ENCODE data around the gene AHRR. TPM values are rescaled to one million over a fixed set of nuclear protein-coding genes. Genes with fewer than 3 reads are reported as not detected.

The AHRR gene
- total and polyA plus RNA-seq, 4 donors, result 2.8 to 5.5 (median 3.8) TPM

DNA sequence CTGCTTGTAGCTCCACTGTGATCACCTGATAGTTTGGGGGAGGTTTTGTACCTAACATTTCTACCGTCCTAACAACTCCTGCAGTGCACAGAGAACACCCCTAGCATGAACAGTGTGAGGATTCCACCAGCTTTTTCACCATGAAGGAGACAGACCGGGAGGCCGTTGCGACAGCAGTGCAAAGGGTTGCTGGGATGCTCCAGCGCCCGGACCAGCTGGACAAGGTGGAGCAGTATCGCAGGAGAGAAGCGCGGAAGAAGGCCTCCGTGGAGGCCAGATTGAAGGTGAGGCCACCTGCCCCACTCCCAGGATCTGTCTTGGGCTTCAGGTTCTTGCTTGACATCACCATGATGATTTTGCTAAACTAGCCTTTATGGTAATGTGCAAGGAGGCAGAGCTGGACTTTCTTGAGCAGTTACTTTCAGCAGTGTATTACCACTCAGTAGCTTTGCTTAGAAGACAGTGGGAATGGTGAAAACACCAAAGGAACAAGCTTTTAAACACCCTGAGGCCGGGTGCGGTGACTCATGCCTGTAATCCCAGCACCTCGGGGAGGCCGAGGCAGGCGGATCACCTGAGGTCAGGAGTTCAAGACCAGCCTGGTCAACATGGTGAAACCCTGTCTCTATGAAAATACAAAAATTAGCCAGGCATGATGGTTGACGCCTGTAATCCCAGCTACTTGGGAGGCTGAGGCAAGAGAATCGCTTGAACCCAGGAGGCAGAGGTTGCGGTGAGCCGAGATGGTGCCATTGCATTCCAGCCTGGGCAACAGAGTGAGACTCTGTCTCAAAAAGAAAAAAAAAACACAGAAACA is 124.8 kb downstream of the AHRR start:
- 94% methylated on average over 16 of the region's 19 CpGs for WGBS (ENCODE audit: insufficient coverage)
- Histone ChIP-seq H3K4me3 (ENCODE audit: low read depth, low read length) (no peak overlapping the region), H3K9me3 (ENCODE audit: control insufficient read depth, insufficient read depth, low read length) (no peaks in the 10 kb centered on the region), H3K4me1 (ENCODE audit: control insufficient read depth, insufficient read depth, low read length) (peaks cover 36% of the 10 kb centered on the region), H3K36me3 (ENCODE audit: control insufficient read depth, insufficient read depth, low read length) (peaks cover 46% of the 10 kb centered on the region), H3K27me3 (ENCODE audit: control insufficient read depth, insufficient read depth, low read length) (no peaks in the 10 kb centered on the region), H3K27ac (ENCODE audit: low read depth, low read length) (no peak overlapping the region)
- no peak for DNase-seq (ENCODE audit: low read depth in 4 of 6, low spot score in 6 of 6)

DNA sequence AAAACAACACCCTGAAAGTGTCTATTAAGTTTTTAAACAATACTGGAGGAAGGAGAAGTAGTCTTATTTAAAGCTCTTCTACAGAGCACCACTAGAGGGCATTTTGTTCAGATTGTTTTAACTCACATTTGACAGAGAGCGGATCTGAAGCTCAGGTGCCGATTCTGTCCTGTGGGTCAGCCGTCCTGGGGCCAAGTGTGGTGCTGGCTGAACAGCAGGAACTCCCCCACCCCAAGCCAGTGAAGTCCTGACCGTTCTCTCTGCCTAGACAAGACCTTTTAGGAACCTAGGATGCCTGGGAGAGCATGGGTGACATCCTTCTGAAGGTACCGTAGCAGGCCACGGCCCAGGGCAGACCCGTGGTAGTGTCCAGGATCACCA is 125.4 kb downstream of the AHRR start:
- H3K36me3 ChIP-seq (ENCODE audit: control insufficient read depth, insufficient read depth, low read length), result peaks cover 46% of the 10 kb centered on the region
- DNase-seq (ENCODE audit: low read depth in 4 of 6, low spot score in 6 of 6), result peak in 3 of 6 donors; percentile 19 to 77 (median 51)
- H3K27ac ChIP-seq (ENCODE audit: low read depth, low read length), result no peak overlapping the region

DNA sequence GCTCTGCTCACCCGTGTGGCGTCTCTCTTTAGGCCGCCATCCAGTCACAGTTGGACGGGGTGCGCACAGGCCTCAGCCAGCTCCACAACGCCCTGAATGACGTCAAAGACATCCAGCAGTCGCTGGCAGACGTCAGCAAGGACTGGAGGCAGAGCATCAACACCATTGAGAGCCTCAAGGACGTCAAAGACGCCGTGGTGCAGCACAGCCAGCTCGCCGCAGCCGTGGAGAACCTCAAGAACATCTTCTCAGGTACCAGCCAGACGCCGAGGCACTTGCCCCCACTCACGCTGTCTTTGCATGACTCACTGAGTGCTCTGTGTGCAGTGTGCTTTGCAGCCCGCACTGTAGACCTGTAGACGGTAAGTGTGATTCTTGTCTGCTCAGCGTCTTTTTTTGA is 126.0 kb downstream of the AHRR start:
- Histone ChIP-seq H3K27ac (ENCODE audit: low read depth, low read length) (no peak overlapping the region), H3K4me3 (ENCODE audit: low read depth, low read length) (no peak overlapping the region), H3K27me3 (ENCODE audit: control insufficient read depth, insufficient read depth, low read length) (no peaks in the 10 kb centered on the region), H3K36me3 (ENCODE audit: control insufficient read depth, insufficient read depth, low read length) (peaks cover 46% of the 10 kb centered on the region), H3K4me1 (ENCODE audit: control insufficient read depth, insufficient read depth, low read length) (peaks cover 25% of the 10 kb centered on the region), H3K9me3 (ENCODE audit: control insufficient read depth, insufficient read depth, low read length) (peaks cover 7% of the 10 kb centered on the region)
- 97% methylated on average over 21 of the region's 21 CpGs for WGBS (ENCODE audit: insufficient coverage)
- DNase-seq (ENCODE audit: low read depth in 4 of 6, low spot score in 6 of 6), result no peak

More for the DNA sequence above, 125.4 kb downstream of the AHRR start:
- no peaks in the 10 kb centered on the region for H3K27me3 ChIP-seq (ENCODE audit: control insufficient read depth, insufficient read depth, low read length)
- 58% methylated on average over 7 of the region's 7 CpGs for WGBS (ENCODE audit: insufficient coverage)
- H3K9me3 ChIP-seq (ENCODE audit: control insufficient read depth, insufficient read depth, low read length), result peaks cover 3% of the 10 kb centered on the region
- no peak overlapping the region for H3K4me3 ChIP-seq (ENCODE audit: low read depth, low read length)
- peaks cover 31% of the 10 kb centered on the region for H3K4me1 ChIP-seq (ENCODE audit: control insufficient read depth, insufficient read depth, low read length)

DNA sequence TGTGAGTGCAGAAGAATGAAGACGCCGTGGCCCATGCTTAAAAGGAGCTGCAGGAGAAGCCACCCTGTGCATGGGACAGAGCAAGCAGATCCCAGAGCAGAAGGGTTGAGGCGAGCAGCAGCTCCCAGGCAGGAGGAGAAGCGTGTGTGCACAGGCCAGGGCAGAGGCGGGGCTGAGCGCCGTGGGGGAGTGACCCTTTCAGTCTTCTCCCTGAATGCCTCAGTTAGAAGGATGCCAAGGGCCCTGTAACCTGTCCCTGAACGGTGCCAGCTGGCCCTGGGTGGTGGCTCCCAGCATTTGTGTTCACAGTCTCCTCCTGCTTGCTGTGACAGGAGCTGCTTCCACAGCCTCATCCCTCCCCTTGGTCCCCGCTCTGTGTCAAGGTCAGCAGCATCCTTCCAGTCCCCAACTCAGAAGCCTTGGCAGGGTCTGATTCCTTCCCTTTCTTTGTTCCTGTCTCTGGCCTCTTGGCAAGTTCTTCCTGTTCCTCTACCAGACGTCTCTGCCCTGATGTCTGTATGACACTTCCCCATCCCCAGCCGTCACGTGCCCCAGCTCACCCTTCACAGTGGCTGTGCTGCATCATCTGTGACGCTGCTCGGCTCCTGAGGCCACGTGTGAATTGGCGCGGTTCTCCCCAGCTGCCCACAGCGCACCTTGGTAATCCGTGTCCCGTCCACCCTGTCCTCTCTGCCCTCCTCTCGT is 126.7 kb downstream of the AHRR start:
- 95% methylated on average over 21 of the region's 21 CpGs for WGBS (ENCODE audit: insufficient coverage)
- peaks cover 7% of the 10 kb centered on the region for H3K9me3 ChIP-seq (ENCODE audit: control insufficient read depth, insufficient read depth, low read length)
- H3K36me3 ChIP-seq (ENCODE audit: control insufficient read depth, insufficient read depth, low read length), result peaks cover 53% of the 10 kb centered on the region
- DNase-seq (ENCODE audit: low read depth in 4 of 6, low spot score in 6 of 6), result no peak
- H3K4me1 ChIP-seq (ENCODE audit: control insufficient read depth, insufficient read depth, low read length), result peaks cover 23% of the 10 kb centered on the region
- H3K4me3 ChIP-seq (ENCODE audit: low read depth, low read length), result no peak overlapping the region
- H3K27ac ChIP-seq (ENCODE audit: low read depth, low read length), result no peak overlapping the region
- H3K27me3 ChIP-seq (ENCODE audit: control insufficient read depth, insufficient read depth, low read length), result no peaks in the 10 kb centered on the region

DNA sequence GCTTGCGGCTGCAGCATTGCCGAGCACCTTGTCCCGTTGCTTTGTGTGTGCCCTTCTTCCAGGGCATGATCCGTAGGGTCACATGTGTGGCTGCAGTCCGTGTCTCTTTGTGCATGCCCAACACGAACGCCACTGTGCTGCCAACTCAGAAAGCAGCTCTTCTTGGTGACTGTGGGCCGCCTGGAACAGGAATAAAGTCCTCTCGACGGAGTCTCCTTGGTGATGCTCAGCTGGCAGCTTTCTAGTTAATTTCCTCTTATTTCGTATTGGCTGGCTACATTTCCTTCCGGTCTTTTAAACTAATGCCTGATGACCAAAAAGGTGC is 127.2 kb downstream of the AHRR start:
- WGBS (ENCODE audit: insufficient coverage), result 90% methylated on average over 12 of the region's 12 CpGs
- no peak overlapping the region for H3K27ac ChIP-seq (ENCODE audit: low read depth, low read length)

DNA sequence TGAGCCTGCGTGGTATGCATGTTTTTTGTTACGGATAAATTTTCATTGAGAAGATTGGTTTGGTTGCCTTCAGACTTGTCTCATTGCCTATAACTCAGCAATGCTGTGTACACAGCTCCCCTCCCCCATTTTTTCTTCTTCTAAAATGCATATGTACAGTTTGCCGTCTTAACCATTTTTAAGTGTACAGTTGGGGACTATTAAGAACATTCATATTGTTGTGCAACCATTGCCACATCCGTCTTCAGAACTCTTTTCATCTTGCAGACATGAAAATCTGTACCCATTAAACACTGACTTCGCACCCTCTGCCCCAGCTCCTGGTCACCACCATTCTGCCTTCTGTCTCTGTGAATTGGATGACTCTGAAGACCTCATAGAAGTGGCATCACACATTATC is 127.6 kb downstream of the AHRR start:
- Histone ChIP-seq H3K9me3 (ENCODE audit: control insufficient read depth, insufficient read depth, low read length) (peaks cover 7% of the 10 kb centered on the region), H3K4me1 (ENCODE audit: control insufficient read depth, insufficient read depth, low read length) (peaks cover 14% of the 10 kb centered on the region), H3K27me3 (ENCODE audit: control insufficient read depth, insufficient read depth, low read length) (no peaks in the 10 kb centered on the region), H3K36me3 (ENCODE audit: control insufficient read depth, insufficient read depth, low read length) (peaks cover 57% of the 10 kb centered on the region), H3K4me3 (ENCODE audit: low read depth, low read length) (no peak overlapping the region), H3K27ac (ENCODE audit: low read depth, low read length) (no peak overlapping the region)
- WGBS (ENCODE audit: insufficient coverage), result 83% methylated on average over 2 of the region's 5 CpGs
- DNase-seq (ENCODE audit: low read depth in 4 of 6, low spot score in 6 of 6), result no peak

More for the DNA sequence above, 127.2 kb downstream of the AHRR start:
- no peak for DNase-seq (ENCODE audit: low read depth in 4 of 6, low spot score in 6 of 6)
- H3K27me3 ChIP-seq (ENCODE audit: control insufficient read depth, insufficient read depth, low read length), result no peaks in the 10 kb centered on the region
- H3K9me3 ChIP-seq (ENCODE audit: control insufficient read depth, insufficient read depth, low read length), result peaks cover 7% of the 10 kb centered on the region
- peaks cover 18% of the 10 kb centered on the region for H3K4me1 ChIP-seq (ENCODE audit: control insufficient read depth, insufficient read depth, low read length)
- peaks cover 55% of the 10 kb centered on the region for H3K36me3 ChIP-seq (ENCODE audit: control insufficient read depth, insufficient read depth, low read length)
- H3K4me3 ChIP-seq (ENCODE audit: low read depth, low read length), result no peak overlapping the region

DNA sequence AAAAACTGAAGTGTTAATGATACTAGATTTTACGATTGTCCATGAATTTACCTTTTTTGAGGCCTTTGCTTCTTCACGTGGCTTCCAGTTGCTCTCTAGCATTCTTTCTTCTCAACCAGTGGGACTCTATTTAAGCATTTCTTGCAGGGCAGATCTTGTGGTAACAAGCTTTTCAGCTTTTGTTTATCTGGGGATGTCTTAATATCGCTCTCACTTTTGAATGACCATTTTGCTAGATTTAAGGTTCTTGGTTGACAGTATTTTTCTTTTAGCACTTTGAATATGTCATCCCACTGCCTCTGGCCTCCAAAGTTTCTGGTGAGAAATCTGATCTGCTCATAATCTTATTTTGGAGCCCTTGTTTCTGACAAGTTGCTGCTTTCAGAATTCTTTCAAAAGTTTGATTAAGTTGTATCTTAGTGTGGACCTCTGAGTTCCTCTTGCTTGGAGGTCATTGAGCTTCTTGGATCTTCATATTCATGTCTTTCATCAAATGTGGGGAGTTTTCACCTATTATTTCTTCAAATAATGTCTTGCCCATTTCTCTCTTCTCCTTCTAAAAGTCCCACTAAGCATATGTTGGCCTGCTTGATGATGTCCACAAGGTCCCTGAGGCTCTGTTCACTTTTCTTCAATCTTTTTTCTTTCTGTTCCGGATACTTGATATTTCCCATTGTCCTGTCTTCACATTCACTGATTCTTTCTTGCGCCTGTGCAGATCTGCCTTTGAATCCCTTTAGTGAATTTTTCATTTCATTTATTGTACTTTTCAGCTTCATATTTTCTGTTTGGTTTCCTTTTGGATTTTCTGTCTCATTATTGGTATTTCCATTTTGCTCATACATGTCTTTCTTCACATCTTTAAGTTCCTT is 130.3 kb downstream of the AHRR start:
- H3K36me3 ChIP-seq (ENCODE audit: control insufficient read depth, insufficient read depth, low read length), result peaks cover 60% of the 10 kb centered on the region
- no peaks in the 10 kb centered on the region for H3K27me3 ChIP-seq (ENCODE audit: control insufficient read depth, insufficient read depth, low read length)
- H3K4me3 ChIP-seq (ENCODE audit: low read depth, low read length), result no peak overlapping the region
- peaks cover 7% of the 10 kb centered on the region for H3K9me3 ChIP-seq (ENCODE audit: control insufficient read depth, insufficient read depth, low read length)
- H3K4me1 ChIP-seq (ENCODE audit: control insufficient read depth, insufficient read depth, low read length), result peaks cover 8% of the 10 kb centered on the region
- WGBS (ENCODE audit: insufficient coverage), result 50% methylated on average over 2 of the region's 5 CpGs
- no peak overlapping the region for H3K27ac ChIP-seq (ENCODE audit: low read depth, low read length)
- DNase-seq (ENCODE audit: low read depth in 4 of 6, low spot score in 6 of 6), result no peak

DNA sequence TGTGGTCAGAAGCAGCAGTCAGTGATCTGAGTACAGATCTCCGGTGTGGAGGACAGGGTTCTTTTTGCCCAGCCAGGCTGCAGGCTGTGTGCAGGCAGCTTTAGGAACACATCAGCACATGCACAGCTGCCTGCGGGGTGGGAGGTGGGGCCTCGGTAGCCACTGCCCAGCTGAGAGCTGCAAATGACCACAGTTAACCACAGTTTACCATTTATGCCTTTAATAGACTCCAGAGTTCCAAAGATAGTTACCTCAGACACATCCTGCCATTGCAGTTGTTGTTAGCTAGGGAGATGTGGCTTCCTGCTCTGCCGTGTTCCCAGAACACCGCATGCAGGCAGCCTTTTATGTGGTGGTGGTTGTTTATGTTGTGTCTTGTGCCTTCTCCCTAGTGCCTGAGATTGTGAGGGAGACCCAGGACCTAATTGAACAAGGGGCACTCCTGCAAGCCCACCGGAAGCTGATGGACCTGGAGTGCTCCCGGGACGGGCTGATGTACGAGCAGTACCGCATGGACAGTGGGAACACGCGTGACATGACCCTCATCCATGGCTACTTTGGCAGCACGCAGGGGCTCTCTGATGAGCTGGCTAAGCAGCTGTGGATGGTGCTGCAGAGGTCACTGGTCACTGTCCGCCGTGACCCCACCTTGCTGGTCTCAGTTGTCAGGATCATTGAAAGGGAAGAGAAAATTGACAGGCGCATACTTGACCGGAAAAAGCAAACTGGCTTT is 131.6 kb downstream of the AHRR start:
- Histone ChIP-seq H3K36me3 (ENCODE audit: control insufficient read depth, insufficient read depth, low read length) (peaks cover 59% of the 10 kb centered on the region), H3K9me3 (ENCODE audit: control insufficient read depth, insufficient read depth, low read length) (peaks cover 7% of the 10 kb centered on the region)
- WGBS (ENCODE audit: insufficient coverage), result 97% methylated on average over 14 of the region's 17 CpGs

More for the DNA sequence above, 131.6 kb downstream of the AHRR start:
- Histone ChIP-seq H3K4me3 (ENCODE audit: low read depth, low read length) (no peak overlapping the region), H3K27ac (ENCODE audit: low read depth, low read length) (no peak overlapping the region), H3K27me3 (ENCODE audit: control insufficient read depth, insufficient read depth, low read length) (no peaks in the 10 kb centered on the region), H3K4me1 (ENCODE audit: control insufficient read depth, insufficient read depth, low read length) (no peaks in the 10 kb centered on the region)
- DNase-seq (ENCODE audit: low read depth in 4 of 6, low spot score in 6 of 6), result no peak

Measured in spinal cord (tissue), 10 donors.